ENCODE measurements around the gene ERVK3-1. TPM values are rescaled to one million over a fixed set of nuclear protein-coding genes. Genes with fewer than 3 reads are reported as not detected.
"Not testable (repeated sequence)": the region's sequence is repeated elsewhere in the genome, so short reads cannot be mapped to it uniquely, and the experiment has no call there.

ERVK3-1 gene, protein sequence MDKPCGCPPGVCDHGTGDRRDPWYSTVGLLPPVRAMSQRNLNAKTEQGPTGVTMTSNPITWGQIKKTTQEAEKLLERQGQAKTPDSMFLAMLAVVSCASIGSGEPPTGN
- total RNA-seq = 17.1 TPM
- long read RNA-seq, transcript ERVK3-1-201 (4 exons, 1,469 nt) = major isoform, 17 of 32 reads
- long read RNA-seq, transcript ERVK3-1-202 (4 exons, 922 nt) = minor isoform, 5 of 32 reads
- long read RNA-seq, partial matches to known transcripts = 1 of 32 reads
- long read RNA-seq, other reads (novel, unspliced or antisense) = 5 of 32 reads

DNA sequence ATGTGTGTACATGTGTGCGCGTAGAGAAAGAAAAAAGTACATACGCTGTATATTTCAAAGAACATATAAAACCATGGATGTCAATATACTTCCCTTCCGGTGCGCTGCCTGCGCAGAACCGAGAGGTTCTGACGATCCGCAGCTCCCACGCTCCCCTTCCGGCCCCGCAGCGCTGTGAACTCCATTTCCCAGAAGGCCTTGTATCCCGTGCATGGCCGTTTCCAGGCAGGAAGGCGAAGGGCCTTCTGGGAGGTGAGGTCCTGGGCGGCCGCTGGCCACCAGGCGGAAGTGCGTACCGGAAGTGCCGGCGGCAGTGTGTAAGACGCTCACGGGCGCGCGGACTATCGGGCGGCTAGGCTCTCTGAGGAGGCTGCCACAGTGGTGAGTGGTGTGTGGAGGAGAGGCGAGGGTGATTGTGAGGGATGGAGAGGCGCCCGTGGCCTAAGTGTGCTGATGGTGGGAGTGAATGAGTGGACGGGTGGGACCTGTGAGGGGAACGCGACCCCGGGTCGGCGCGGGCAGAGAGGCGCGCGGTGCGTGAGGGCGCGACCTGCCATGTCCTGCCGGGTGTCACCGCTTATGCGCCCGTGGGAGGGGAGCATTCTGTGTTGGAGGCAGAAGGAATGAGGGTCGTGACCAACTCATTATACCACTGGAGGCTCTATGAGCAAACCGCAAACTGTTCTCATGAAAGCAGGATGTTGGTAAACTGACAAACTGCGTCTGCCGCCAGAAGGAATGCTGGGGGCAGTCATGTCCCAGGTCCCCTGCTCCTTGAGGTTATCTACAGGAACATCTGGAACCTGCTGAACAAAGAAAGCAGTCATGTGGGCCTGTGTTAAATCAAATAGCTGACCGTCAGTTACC is at the start of gene ERVK3-1:
Gene ERVK3-1, plus strand, starts transcription at position 313 of the 867 bp plus-strand sequence. CDS start 6,792 bp downstream, outside the sequence.
- intact Hi-C loops (cut with DNase I) = loop anchor here (2.0 kb wide), 2 partner anchors 76 to 122 kb away; partner anchors contain the start of genes ZNF274 and ZNF837
- DNase-seq (ENCODE audit: low spot score) = peak; percentile 98

DNA sequence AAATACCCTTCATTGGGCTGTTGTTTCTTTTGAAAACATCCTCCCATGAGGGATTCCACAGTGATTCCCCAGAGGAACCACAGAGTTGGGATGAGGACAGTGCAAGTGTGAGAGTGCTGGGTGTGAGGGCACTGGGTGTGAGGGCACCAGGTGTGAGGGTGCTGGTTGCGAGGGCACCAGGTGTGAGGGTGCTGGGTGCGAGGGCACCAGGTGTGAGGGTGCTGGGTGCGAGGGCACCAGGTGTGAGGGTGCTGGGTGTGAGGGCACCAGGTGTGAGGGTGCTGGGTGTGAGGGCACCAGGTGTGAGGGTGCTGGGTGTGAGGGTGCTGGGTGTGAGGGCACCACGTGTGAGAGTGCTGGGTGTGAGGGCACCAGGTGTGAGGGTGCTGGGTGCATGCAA is 46.9 kb upstream of the ERVK3-1 start:
- intact Hi-C loops (cut with DNase I) = loop anchor here (5.0 kb wide), 1 partner anchor 56 kb away; no protein-coding TSS in a partner anchor
- not testable (repeated sequence) for DNase-seq (ENCODE audit: low spot score)

DNA sequence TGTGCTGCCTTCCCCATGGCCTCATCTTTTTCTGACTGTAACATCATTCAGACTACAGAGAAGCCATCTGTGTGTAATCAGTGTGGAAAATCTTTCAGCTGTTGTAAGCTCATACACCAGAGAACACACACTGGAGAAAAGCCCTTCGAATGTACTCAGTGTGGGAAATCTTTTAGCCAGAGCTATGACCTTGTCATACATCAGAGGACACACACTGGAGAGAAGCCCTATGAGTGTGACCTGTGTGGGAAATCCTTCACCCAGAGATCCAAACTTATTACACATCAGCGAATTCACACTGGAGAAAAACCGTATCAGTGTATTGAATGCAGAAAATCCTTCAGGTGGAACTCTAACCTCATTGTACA is 43.6 kb upstream of the ERVK3-1 start:
- intact Hi-C loops (cut with DNase I) = no loop called here
- peak; percentile 12 for DNase-seq (ENCODE audit: low spot score)

DNA sequence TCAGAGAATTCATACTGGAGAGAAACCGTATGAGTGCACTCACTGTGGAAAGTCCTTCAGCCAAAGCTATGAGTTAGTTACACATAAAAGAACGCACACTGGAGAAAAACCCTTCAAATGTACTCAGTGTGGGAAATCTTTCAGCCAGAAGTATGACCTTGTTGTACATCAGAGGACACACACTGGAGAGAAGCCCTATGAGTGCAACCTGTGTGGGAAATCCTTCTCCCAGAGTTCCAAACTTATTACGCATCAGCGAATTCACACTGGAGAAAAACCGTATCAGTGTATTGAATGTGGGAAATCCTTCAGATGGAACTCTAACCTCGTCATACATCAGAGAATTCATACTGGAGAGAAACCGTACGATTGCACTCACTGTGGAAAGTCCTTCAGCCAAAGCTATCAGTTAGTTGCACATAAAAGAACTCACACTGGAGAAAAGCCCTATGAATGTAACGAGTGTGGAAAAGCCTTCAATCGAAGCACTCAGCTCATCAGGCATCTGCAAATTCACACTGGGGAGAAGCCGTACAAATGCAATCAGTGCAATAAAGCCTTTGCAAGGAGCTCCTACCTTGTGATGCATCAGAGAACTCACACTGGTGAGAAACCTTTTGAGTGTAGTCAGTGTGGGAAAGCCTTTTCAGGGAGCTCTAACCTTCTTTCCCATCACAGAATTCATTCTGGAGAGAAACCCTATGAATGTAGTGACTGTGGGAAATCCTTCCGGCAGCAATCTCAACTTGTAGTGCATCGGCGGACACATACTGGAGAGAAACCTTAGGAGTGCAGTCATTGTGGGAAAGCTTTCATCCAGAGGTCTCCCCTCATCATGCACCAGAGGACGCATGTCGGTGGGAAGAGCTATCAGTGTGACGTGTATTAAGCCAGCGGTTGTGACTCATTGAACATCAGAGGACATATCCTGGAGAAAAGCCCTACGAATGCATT is 42.9 kb upstream of the ERVK3-1 start:
- intact Hi-C loops (cut with DNase I) = no loop called here
- peak; percentile 22 for DNase-seq (ENCODE audit: low spot score)

DNA sequence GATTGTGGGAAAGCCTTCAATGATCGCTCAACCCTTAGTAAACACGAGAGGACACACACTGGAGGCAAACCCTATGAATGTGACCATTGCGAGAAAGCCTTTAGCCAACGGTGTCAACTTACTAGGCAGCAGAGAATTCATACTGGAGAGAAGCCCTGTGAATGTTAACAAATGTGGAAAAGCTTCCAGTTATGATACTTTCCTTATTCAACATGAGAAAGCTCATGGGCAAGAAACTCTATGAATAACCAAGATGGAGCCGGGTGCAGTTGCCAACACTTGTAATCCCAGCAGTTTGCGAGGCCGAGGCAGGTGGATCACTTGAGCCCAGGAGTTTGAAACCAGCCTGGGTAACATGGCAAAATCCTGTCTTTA is 42.3 kb upstream of the ERVK3-1 start:
- intact Hi-C loops (cut with DNase I) = no loop called here

DNA sequence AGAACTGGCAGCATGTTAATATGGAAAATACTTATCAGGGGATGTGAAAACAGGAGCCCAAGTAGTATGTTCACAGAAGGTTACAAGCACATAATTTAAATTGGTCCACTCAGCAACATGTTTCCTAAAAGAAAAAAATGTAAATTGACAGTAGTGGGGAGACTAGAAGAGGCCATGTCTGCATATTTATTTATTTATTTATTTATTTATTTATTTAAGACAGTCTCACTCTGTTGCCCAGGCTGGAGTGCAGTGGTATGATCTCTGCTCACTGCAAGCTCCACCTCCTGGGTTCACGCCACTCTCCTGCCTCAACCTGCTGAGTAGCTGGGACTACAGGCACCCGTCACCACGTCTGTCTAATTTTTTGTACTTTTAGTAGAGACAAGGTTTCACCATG is 40.1 kb upstream of the ERVK3-1 start:
- intact Hi-C loops (cut with DNase I) = no loop called here
- no peak for DNase-seq (ENCODE audit: low spot score)

More for the DNA sequence above, 42.3 kb upstream of the ERVK3-1 start:
- DNase-seq (ENCODE audit: low spot score) = no peak

DNA sequence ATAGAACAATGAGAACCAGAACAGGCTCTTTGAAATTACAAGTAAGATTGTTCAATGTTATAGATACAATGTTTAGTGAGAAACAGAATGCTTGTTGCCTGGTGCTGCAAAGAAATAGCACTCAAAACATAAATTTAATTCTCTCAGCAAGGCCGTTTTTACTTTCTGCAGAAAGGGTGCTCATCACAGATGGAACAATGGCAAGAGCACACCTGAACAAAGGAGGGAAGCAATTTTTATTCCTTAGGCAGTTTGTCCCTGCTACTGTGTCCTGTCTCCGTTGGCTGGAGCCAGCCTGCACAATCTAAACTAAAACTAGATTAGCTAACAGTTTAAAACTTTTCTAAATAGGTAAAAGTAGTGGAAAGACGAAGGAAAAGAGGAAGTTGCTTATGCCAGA is 36.8 kb upstream of the ERVK3-1 start:
- intact Hi-C loops (cut with DNase I) = no loop called here
- peak; percentile 7 for DNase-seq (ENCODE audit: low spot score)

DNA sequence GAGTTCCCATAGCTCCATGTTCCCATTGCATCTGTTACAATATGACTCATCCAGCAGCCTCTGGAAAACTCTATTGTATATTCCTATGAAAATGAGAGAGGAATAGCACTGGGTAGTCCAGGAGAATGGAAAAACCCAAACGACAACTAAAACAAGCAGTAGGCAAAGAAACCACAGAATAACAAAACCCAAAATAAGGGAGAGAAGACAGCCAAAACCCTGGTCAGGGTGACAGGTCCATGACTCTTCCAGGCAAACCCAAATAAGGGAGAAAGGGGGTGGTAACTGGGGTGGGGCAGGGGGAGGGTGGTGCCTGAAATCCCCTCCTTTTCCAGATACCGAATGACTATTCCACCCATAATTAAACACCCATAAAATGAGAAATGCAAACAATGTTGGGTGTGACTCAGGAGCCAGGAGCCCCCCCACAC is 30.4 kb upstream of the ERVK3-1 start:
- intact Hi-C loops (cut with DNase I) = no loop called here
- DNase-seq (ENCODE audit: low spot score) = peak; percentile 14

DNA sequence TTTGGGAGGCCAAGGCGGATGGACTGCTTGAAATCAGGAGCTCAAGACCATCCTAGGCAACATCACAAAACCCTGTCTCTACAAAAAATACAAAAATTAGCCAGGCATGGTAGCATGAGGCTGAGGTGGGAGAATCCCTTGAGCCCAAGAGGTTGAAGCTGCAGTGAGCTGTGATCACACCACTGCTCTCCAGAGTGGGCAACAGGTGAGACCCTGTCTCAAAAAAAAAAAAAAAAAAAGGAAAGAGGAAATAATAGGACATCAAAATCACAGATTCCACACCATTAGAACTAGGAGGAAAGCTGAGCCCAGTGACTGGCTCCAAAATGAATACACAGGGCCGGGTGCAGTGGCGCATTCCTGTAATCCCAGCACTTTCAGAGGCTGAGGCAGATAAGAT is 29.6 kb upstream of the ERVK3-1 start:
- peak; percentile 33 for DNase-seq (ENCODE audit: low spot score)
- intact Hi-C loops (cut with DNase I) = no loop called here

DNA sequence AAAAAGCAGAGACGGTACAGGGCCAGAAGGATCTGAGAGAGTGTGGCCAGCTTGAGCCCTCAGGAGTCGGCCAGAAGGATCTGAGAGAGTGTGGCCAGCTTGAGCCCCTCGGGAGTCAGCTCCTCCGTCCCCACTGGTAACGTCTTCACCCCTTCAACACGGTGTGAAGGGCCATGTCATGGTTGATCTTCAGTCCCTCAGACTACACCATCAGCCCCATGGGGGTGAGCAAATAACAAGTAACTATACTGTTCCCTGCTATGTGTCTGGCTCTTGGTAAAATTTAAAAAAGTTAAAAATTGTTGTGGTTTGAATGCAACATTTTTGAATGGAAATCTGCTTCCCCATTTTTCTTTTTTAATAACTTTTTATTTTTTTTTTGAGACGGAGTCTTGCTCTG is 28.0 kb upstream of the ERVK3-1 start:
- intact Hi-C loops (cut with DNase I) = no loop called here
- peak; percentile 50 for DNase-seq (ENCODE audit: low spot score)

DNA sequence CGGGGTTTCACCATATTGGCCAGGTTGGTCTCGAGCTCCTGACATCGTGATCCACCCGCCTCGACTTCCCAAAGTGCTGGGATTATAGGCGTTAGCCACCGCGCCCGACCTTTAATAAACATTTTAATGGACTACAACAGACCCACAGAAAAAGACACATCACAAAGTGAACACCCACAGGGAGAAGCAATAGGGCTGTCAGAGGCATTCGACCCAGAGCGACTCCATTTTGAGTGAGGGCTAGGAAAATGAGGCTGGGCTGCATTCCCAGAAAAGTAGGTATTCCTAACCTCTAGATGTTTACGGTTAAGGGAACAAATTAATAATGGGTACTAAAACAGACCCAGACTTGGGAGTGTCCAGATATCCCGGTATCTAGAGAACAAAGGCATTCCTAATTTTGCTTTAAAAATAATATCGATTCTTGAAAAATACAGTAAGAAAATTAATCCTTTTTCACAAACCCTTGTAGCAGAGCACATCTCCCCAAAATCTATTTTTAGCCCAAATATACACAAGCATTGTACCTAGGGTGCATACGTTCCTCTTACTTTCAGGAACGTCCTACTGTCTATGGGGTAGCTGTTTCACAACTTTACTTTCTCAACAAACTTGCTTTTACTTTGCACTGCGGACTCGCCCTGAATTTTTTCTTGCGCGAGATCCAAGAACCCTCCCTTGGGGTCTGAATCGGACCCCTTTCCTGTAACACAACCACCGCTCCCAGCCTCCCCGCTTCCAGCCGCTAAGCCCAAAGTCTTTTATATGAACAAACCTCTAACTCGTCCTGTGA is 27.2 kb upstream of the ERVK3-1 start:
- DNase-seq (ENCODE audit: low spot score) = peak; percentile 22
- intact Hi-C loops (cut with DNase I) = loop anchor here (1.0 kb wide), 2 partner anchors 49 to 95 kb away; partner anchors contain the start of gene ZNF274

DNA sequence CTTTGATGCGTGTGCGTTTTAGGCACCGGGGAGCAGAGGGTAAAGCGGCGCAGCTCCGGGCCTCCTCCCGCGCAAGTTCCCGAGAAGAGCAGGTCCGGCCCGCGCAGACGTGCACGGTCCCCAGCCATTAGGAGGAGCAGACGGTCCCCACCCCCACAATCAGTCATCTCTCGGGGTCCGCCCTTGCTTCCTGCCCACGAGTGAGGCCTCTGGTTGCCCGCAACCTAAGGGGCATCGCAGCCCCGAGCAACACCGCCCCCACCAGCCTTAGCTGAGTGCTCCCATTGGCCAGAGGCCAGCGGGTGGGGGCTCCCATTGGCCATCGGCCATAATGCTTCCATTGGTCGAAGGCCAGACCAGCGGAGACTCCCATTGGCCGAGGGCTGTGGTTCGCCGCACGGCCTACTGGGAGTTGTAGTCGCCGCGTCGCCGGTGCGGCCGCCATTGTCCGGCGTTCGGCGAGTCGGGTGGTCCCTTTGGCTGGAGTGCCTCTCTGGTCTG is 26.6 kb upstream of the ERVK3-1 start, which contains the start of gene ZNF8:
Gene ZNF8, plus strand, starts transcription at position 415 of the 501 bp plus-strand sequence. CDS start 127 bp downstream, outside the sequence.
- intact Hi-C loops (cut with DNase I) = loop anchor here (1.0 kb wide), 2 partner anchors 49 to 95 kb away; partner anchors contain the start of gene ZNF274

DNA sequence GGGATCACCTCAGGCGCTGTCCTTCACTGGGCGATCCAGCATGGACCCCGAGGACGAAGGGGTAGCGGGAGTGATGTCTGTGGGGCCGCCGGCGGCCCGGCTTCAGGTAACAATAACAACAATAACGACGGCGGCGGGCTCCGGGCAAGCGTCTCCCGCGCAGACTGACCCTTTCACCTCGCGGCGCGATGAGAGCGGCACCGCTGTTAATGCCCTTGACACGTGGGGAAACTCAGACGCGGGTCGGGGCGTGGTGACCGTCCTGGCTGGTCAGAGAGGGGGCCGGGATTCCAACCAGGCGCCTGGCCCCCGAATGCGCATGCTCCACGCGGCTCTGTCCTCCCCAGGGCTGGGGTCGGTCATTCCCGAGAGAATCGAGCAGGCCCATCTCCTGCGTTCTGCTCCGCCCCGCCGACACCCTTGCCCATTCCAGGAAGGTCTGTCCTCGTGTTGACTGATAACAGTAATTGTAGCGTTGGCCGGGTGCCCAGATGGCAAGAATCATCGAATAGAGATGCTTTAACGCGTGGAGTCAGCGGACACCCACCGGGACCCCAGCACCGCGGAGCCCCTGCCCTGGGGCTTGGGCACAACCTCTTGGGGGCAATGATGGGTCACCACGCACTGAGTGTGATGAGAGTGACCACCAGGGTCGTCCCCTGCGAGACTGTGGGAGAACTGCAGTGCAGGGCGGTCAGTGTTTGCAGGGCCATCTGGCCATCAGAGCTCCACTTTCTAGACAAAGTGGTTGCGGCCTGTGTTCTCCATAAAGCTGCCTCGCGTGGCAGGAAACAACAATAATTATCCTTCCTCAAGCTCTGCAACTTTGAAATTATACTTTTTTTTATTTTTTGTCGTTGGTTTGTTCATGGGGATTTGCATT is 25.9 kb upstream of the ERVK3-1 start:
- peak; percentile 85 for DNase-seq (ENCODE audit: low spot score)
- intact Hi-C loops (cut with DNase I) = no loop called here

More for the DNA sequence above, 26.6 kb upstream of the ERVK3-1 start, which contains the start of gene ZNF8:
- DNase-seq (ENCODE audit: low spot score) = peak; percentile 98

DNA sequence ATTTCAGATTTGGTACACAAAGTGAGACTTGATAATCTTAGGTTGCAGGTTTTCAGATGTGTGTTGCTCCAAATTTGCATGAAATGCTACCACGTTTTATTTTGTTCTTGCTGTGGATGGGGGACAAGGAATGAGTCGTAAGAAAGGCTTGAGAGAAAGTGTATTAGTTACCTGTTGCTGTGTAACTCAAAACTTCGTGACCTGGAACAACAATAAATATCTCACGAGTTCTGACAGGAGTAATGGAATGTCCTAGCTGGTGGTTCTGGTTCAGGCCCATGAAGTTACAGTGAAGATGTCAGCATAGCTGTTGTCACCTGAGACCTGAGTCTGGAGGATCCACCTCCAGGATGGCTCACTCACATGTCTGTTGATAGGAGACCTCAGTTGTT is 25.3 kb upstream of the ERVK3-1 start:
- intact Hi-C loops (cut with DNase I) = no loop called here

DNA sequence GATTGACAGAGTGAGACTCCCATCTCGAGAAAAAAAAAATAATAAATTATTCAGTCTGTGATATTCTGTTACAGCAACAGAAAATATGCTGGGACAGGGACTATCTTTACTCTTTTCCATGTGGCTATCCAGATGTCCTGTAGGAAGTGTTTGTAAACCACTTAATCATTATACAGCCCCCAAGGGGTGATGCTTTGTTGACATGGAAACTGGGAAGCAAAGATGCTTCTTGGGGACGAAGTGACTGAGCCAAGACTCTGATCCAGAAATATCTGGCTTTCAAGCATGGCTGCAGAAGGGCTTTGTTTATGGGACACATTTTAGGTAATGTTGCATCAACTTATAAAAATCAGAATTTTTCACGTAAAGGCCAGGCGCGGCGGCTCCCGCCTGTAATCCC is 21.0 kb upstream of the ERVK3-1 start:
- no peak for DNase-seq (ENCODE audit: low spot score)
- intact Hi-C loops (cut with DNase I) = no loop called here

More for the DNA sequence above, 25.3 kb upstream of the ERVK3-1 start:
- no peak for DNase-seq (ENCODE audit: low spot score)

DNA sequence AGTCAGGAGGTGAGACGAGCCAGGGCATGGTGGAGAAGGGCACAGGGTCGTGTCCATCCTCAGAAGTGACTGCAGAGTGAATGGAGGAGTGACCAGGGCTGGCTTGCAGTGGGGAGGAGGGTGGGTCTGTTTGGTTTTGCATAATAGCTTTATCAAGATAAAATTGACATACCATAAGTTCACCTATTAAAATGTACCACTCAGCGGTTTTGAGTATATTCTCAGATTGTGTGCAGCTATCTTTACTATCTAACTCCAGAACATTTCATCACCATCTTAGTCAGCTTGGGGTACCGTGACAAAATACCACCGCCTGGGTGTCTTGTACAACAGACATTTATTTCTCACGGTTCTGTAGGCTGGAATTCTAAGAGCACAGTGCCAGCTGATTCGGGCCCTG is 13.2 kb upstream of the ERVK3-1 start:
- DNase-seq (ENCODE audit: low spot score) = no peak
- intact Hi-C loops (cut with DNase I) = no loop called here

DNA sequence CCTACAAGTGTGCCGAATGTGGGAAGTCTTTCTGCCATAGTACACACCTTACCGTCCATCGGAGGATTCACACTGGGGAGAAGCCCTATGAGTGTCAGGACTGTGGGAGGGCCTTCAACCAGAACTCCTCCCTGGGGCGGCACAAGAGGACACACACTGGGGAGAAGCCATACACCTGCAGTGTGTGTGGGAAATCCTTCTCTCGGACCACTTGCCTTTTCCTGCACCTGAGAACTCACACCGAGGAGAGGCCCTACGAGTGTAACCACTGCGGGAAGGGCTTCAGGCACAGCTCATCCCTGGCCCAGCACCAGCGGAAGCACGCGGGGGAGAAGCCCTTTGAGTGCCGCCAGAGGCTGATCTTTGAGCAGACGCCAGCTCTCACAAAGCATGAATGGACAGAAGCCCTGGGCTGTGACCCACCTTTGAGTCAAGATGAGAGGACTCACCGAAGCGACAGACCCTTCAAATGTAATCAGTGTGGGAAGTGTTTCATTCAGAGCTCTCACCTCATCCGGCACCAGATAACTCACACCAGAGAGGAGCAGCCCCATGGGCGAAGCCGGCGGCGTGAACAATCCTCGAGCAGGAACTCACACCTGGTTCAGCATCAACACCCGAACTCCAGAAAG is 10.3 kb upstream of the ERVK3-1 start:
- intact Hi-C loops (cut with DNase I) = no loop called here
- peak; percentile 59 for DNase-seq (ENCODE audit: low spot score)
